Panc1 (cell line): ENCODE results near the gene IGSF21. TPM values are rescaled to one million over a fixed set of nuclear protein-coding genes. Genes with fewer than 3 reads are reported as not detected.

Experiments
- ATAC-seq: fragments of 200-7000 bp; cut with Tn5 transposase; 2 replicates; pipeline ENCODE4 v1.9.1; 2020; ENCODE audit warnings: mild to moderate bottlenecking, moderate library complexity
- BruUV-seq: library from RNA; stranded (reverse); fragments of 400-500 nt; replicated peaks from 2 replicates; lab custom pipeline; 2021; lab: Mats Ljungman, UMichigan
- CTCF ChIA-PET: fragments of 300-600 bp; sonication (Branson Sonifier 250); formaldehyde crosslinking; loops from one replicate; lab custom pipeline; 2022; ENCODE audit warnings: antibody characterized with exemption; lab: Charles Lee
- POLR2A ChIA-PET: fragments of 300-600 bp; sonication (Branson Sonifier 250); formaldehyde crosslinking; loops from one replicate; lab custom pipeline; 2022; ENCODE audit warnings: antibody characterized with exemption; lab: Charles Lee
- DNase-seq: peaks from one replicate; pipeline ENCODE4 v3.0.0-alpha.2; 2010; ENCODE audit warnings: low read depth, low spot score
- H3K27ac ChIP-seq: 2 replicates; pipeline ENCODE4 v1.5.1; 2011; ENCODE audit warnings: mild to moderate bottlenecking, low read length, inconsistent platforms
- H3K27me3 ChIP-seq: fragments of 200-500 bp; sonication (Bioruptor generic); 2 replicates; pipeline ENCODE4 v1.6.0; 2014; ENCODE audit warnings: low read length, inconsistent platforms; ENCODE audit not compliant: control insufficient read depth, insufficient read depth
- H3K36me3 ChIP-seq: fragments of 200-500 bp; sonication (Bioruptor generic); 2 replicates; pipeline ENCODE4 v1.5.1; 2014; ENCODE audit warnings: inconsistent platforms, mild to moderate bottlenecking, low read length, moderate library complexity; ENCODE audit not compliant: control insufficient read depth, insufficient read depth
- H3K4me1 ChIP-seq: 2 replicates; pipeline ENCODE4 v1.5.1; 2011; ENCODE audit warnings: inconsistent platforms, mild to moderate bottlenecking, low read length, moderate library complexity; ENCODE audit not compliant: control insufficient read depth, insufficient read depth
- H3K4me3 ChIP-seq, 2 experiments: 2 replicates each; pipeline ENCODE4 v1.5.1; 2011 to 2012; ENCODE audit warnings: low read depth in 2 of 2, low read length in 2 of 2, mild to moderate bottlenecking in 2 of 2, inconsistent platforms in 1 of 2, moderate library complexity in 1 of 2
- H3K9me3 ChIP-seq: fragments of 200-500 bp; sonication (Bioruptor generic); 2 replicates; pipeline ENCODE4 v1.5.1; 2014; ENCODE audit warnings: low read depth, mild to moderate bottlenecking, inconsistent platforms, low read length, moderate library complexity; ENCODE audit not compliant: control insufficient read depth, insufficient read depth
- CTCF ChIP-seq: fragments of 450-650 bp; IDR thresholded peaks from 2 replicates; pipeline ENCODE4 v1.5.1; 2017; ENCODE audit warnings: mild to moderate bottlenecking
- POLR2AphosphoS5 ChIP-seq: IDR thresholded peaks from 2 replicates; pipeline ENCODE4 v1.6.1; 2012; ENCODE audit warnings: mild to moderate bottlenecking, low read depth, low read length, moderate library complexity
- REST ChIP-seq, 2 experiments: IDR thresholded peaks; 2 replicates each; pipeline ENCODE4 v1.6.1; 2011 to 2012; ENCODE audit warnings: low read depth in 2 of 2, control low read depth in 1 of 2, low read length in 1 of 2, mild to moderate bottlenecking in 1 of 2, moderate library complexity in 1 of 2; ENCODE audit not compliant: insufficient read depth in 1 of 2
- SIN3A ChIP-seq: IDR thresholded peaks from 2 replicates; pipeline ENCODE4 v1.6.1; 2012; ENCODE audit warnings: low read depth, mild to moderate bottlenecking, low read length, moderate library complexity, borderline replicate concordance; ENCODE audit not compliant: insufficient read depth
- TCF7L2 ChIP-seq: IDR thresholded peaks from 2 replicates; pipeline ENCODE4 v1.6.1; 2011; ENCODE audit warnings: mild to moderate bottlenecking, low read depth, low read length, inconsistent platforms
- in situ Hi-C: cut with HindIII; loops from 2 replicates; pipeline ENCODE4 v1.10.0; 2016; ENCODE audit warnings: low sequenced_read_pairs, low pct_unique_long_range_greater_than_20kb
- intact Hi-C: fragments of 100-400 bp; cut with micrococcal nuclease; formaldehyde crosslinking; loops from one replicate; pipeline ENCODE4 v1.10.0; 2022; ENCODE audit not compliant: unreplicated experiment
- total RNA-seq: library from RNA; stranded (reverse); gene quantifications from one replicate; pipeline ENCODE4 v1.2.1, GENCODE V29; 2021; ENCODE audit not compliant: unreplicated experiment

Gene IGSF21
- total RNA-seq, 1 experiment from 2014 or later: not detected

- ChIA-PET CTCF (no interaction called here), POLR2A (no interaction called here)
- TF ChIP-seq REST (IDR thresholded peaks at IDR 0.05; ENCODE audit: insufficient read depth in 1 of 2, low read depth in 2 of 2, low read length in 1 of 2): no peak
- no TSS peak for BruUV-seq
- Histone ChIP-seq H3K4me1 (no peaks in the 10 kb centered on the region), H3K9me3 (no peaks in the 10 kb centered on the region), H3K36me3 (no peaks in the 10 kb centered on the region), H3K27me3 (peaks cover 4% of the 10 kb centered on the region; the same call in 1 of the 2 replicates), H3K27ac (no peak overlapping the region), H3K4me3 (no peak overlapping the region)
- intact Hi-C loops (no loop called here), in situ Hi-C loops (no loop called here)
- ATAC-seq (no peak), DNase-seq (no peak)
Measured at GRCh38 chr1:18419113-18419844, 311.7 kb downstream of the IGSF21 start.

DNA sequence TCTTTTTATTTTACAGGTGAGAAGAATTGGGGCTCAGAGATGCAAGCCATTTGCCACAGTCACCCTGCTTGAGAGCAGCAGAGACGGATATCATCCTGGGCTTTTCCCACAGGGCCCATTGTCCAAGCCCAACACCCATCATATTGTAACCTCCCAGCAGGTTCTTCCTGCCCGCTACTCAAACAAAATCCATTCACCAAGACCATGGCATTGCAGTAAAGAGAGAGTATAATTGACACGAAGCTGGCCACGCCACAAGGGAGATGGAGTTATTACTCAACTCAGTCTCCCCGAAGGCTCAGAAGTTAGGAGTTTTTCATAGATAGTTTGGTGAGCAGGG, 312.2 kb downstream of the IGSF21 start:
- in situ Hi-C loops: no loop called here
- no TSS peak for BruUV-seq
- intact Hi-C loops: no loop called here
- peaks cover 4% of the 10 kb centered on the region; the same call in 1 of the 2 replicates for H3K27me3 ChIP-seq
- H3K4me3 ChIP-seq: no peak overlapping the region
- ATAC-seq: no peak
- CTCF ChIA-PET: no interaction called here
- H3K36me3 ChIP-seq: no peaks in the 10 kb centered on the region
- H3K4me1 ChIP-seq: no peaks in the 10 kb centered on the region
- no peak for DNase-seq
- no peak for TF ChIP-seq TCF7L2
- no peak for TF ChIP-seq CTCF
- no peak for TF ChIP-seq REST (IDR thresholded peaks at IDR 0.05; ENCODE audit: insufficient read depth in 1 of 2, low read depth in 2 of 2, low read length in 1 of 2)
- no peak for TF ChIP-seq POLR2AphosphoS5
- TF ChIP-seq SIN3A: no peak
- H3K27ac ChIP-seq: no peak overlapping the region
- POLR2A ChIA-PET: no interaction called here
- no peaks in the 10 kb centered on the region for H3K9me3 ChIP-seq
